Gastrocnemius medialis (tissue), 4 donors: ENCODE data around the gene CARMIL1.

Source experiments
- CTCF ChIP-seq, 5 experiments: fragments of 450-650 bp in 3 of 5; fragments of 200-600 bp in 2 of 5; sonication (generic) in 2 of 5; IDR thresholded peaks in 4 of 5; conservative IDR thresholded peaks in 1 of 5; 1 replicate in 4 of 5; 2 replicates in 1 of 5; pipeline ENCODE4 v1.5.1; 2016 to 2019; ENCODE audit warnings: antibody characterized with exemption in 5 of 5, mild to moderate bottlenecking in 3 of 5, moderate library complexity in 3 of 5
- POLR2A ChIP-seq, 2 donors: fragments of 450-650 bp; IDR thresholded peaks; one replicate each; pipeline ENCODE4 v1.6.1; 2017; ENCODE audit warnings: antibody characterized with exemption in 2 of 2, mild to moderate bottlenecking in 2 of 2, moderate library complexity in 2 of 2

- TF ChIP-seq POLR2A (IDR thresholded peaks at IDR 0.05) = no peak
- no peak for TF ChIP-seq CTCF (IDR thresholded peaks at IDR 0.05 in 4 of 5, conservative IDR thresholded peaks at IDR 0.05 in 1 of 5)
These were observed 300.8 kb downstream of the CARMIL1 start for GRCh38 chr6:25579902-25580495.
